Calu3 (cell line): Measurements from ENCODE around the gene PARD3. TPM values are rescaled to one million over a fixed set of nuclear protein-coding genes. Genes with fewer than 3 reads are reported as not detected.
A peak's percentile ranks its signal among the peaks of the same experiment; 100 is the strongest.
"Not testable (repeated sequence)": the region's sequence is repeated elsewhere in the genome, so short reads cannot be mapped to it uniquely, and the experiment has no call there.

Experiments
- BruUV-seq: library from RNA; stranded (reverse); fragments of 400-500 nt; replicated peaks from 2 replicates; lab custom pipeline; 2021; lab: Mats Ljungman, UMichigan
- CTCF ChIA-PET: fragments of 300-600 bp; sonication (Branson Sonifier 250); formaldehyde crosslinking; loops from one replicate; lab custom pipeline; 2022; ENCODE audit warnings: antibody characterized with exemption; lab: Charles Lee
- DNase-seq: peaks from one replicate; pipeline ENCODE4 v3.0.0; 2022
- H3K27ac Mint-ChIP-seq: one replicate; pipeline ENCODE4 v1.8.0; 2022; ENCODE audit warnings: mixed read lengths; ENCODE audit not compliant: unreplicated experiment
- H3K27me3 Mint-ChIP-seq: one replicate; pipeline ENCODE4 v1.8.0; 2022; ENCODE audit warnings: mixed read lengths; ENCODE audit not compliant: unreplicated experiment
- H3K36me3 Mint-ChIP-seq: one replicate; pipeline ENCODE4 v1.8.0; 2022; ENCODE audit warnings: mild to moderate bottlenecking, moderate library complexity, mixed read lengths; ENCODE audit not compliant: insufficient read depth, unreplicated experiment
- H3K4me1 Mint-ChIP-seq: one replicate; pipeline ENCODE4 v1.8.0; 2022; ENCODE audit warnings: mild to moderate bottlenecking, low read depth, mixed read lengths; ENCODE audit not compliant: unreplicated experiment
- H3K4me3 Mint-ChIP-seq: one replicate; pipeline ENCODE4 v1.8.0; 2022; ENCODE audit warnings: mild to moderate bottlenecking, low read depth, moderate library complexity, mixed read lengths; ENCODE audit not compliant: unreplicated experiment
- H3K9me3 Mint-ChIP-seq: one replicate; pipeline ENCODE4 v1.8.0; 2022; ENCODE audit warnings: low read depth, mixed read lengths; ENCODE audit not compliant: unreplicated experiment
- CTCF ChIP-seq: fragments of 200-600 bp; IDR thresholded peaks from one replicate; pipeline ENCODE4 v1.8.0; 2022; ENCODE audit warnings: antibody characterized with exemption; ENCODE audit not compliant: unreplicated experiment
- intact Hi-C: fragments of 100-400 bp; cut with micrococcal nuclease; formaldehyde crosslinking; loops from one replicate; pipeline ENCODE4 v1.10.0; 2022; ENCODE audit not compliant: unreplicated experiment
- total RNA-seq: library from RNA; stranded (reverse); gene quantifications from 2 replicates; pipeline ENCODE4 v1.2.3, GENCODE V29; 2022

The PARD3 gene
- total RNA-seq, 1 experiment from 2014 or later, result 62.4 TPM

GRCh38 chr10:34759161-34759836 is 55.8 kb downstream of the PARD3 start:
- intact Hi-C loops, result no loop called here
- no peaks in the 10 kb centered on the region for H3K27me3 Mint-ChIP-seq
- no peak for DNase-seq
- H3K36me3 Mint-ChIP-seq, result peaks cover 45% of the 10 kb centered on the region
- CTCF ChIA-PET, result interaction anchor here (0.5 to 1.3 kb wide), 6 partner anchors 13 to 1624 kb away, joined by 3 to 5 read pairs (median 4); no protein-coding TSS in a partner anchor
- peaks cover 6% of the 10 kb centered on the region for H3K9me3 Mint-ChIP-seq
- peaks cover 81% of the 10 kb centered on the region for H3K4me1 Mint-ChIP-seq
- peak overlapping the region; percentile 67 for H3K4me3 Mint-ChIP-seq
- TF ChIP-seq CTCF, result no peak
- peak overlapping the region; percentile 100 for H3K27ac Mint-ChIP-seq
- BruUV-seq, result no TSS peak

GRCh38 chr10:34758447-34758996 is 56.6 kb downstream of the PARD3 start:
- no peak for TF ChIP-seq CTCF

GRCh38 chr10:34757933-34758332 is 57.2 kb downstream of the PARD3 start:
- Mint-ChIP-seq H3K27me3 (no peaks in the 10 kb centered on the region), H3K4me3 (no peak overlapping the region), H3K27ac (peak overlapping the region; percentile 100), H3K36me3 (peaks cover 50% of the 10 kb centered on the region), H3K9me3 (peaks cover 6% of the 10 kb centered on the region), H3K4me1 (peaks cover 80% of the 10 kb centered on the region)
- no peak for TF ChIP-seq CTCF
- no peak for DNase-seq
- TSS peak; percentile 92 for BruUV-seq
- CTCF ChIA-PET, result interaction anchor here (1.1 to 1.5 kb wide), 4 partner anchors 10 to 37 kb away, joined by 3 to 4 read pairs (median 4); no protein-coding TSS in a partner anchor
- intact Hi-C loops, result loop anchor here (1.0 kb wide), 1 partner anchor 56 kb away; no protein-coding TSS in a partner anchor

More at GRCh38 chr10:34758447-34758996, 56.6 kb downstream of the PARD3 start:
- Mint-ChIP-seq H3K27me3 (no peaks in the 10 kb centered on the region), H3K9me3 (peaks cover 6% of the 10 kb centered on the region), H3K36me3 (peaks cover 50% of the 10 kb centered on the region), H3K27ac (peak overlapping the region; percentile 100), H3K4me1 (peaks cover 80% of the 10 kb centered on the region), H3K4me3 (peak overlapping the region; percentile 67)
- intact Hi-C loops, result loop anchor here (1.0 kb wide), 1 partner anchor 56 kb away; no protein-coding TSS in a partner anchor
- BruUV-seq, result no TSS peak
- DNase-seq, result peak; percentile 58
- CTCF ChIA-PET, result interaction anchor here (0.5 to 1.5 kb wide), 7 partner anchors 11 to 236 kb away, joined by 3 to 5 read pairs (median 4); no protein-coding TSS in a partner anchor

GRCh38 chr10:34757181-34757580 is 57.9 kb downstream of the PARD3 start:
- H3K4me3 Mint-ChIP-seq, BruUV-seq, intact Hi-C loops, H3K27me3 Mint-ChIP-seq, DNase-seq, H3K9me3 Mint-ChIP-seq: not testable (repeated sequence)
- H3K4me1 Mint-ChIP-seq, result peaks cover 78% of the 10 kb centered on the region
- H3K27ac Mint-ChIP-seq, result peak overlapping the region; percentile 100
- CTCF ChIA-PET, result interaction anchor here (1.5 kb wide), 1 partner anchor 9 kb away, joined by 4 read pairs; no protein-coding TSS in a partner anchor
- H3K36me3 Mint-ChIP-seq, result peaks cover 46% of the 10 kb centered on the region
